ENCODE data around the gene PCSK4.

Gene PCSK4

GRCh38 chr19:1470305-1471009 lies 19.7 kb downstream of the PCSK4 start (continued):
- no peak for TF ChIP-seq ZNF169 (tag by site-specific recombination; IDR thresholded peaks at IDR 0.05)
- no peak for TF ChIP-seq HOXA7 (CRISPR knock-in tag; IDR thresholded peaks at IDR 0.05; ENCODE audit: borderline replicate concordance)
- TF ChIP-seq SCRT2 (tag by site-specific recombination; IDR thresholded peaks at IDR 0.05), result no peak
- TF ChIP-seq ZNF112 (tag by site-specific recombination; IDR thresholded peaks at IDR 0.05), result no peak
- 0 out of 2 replicates have a peak, but pooled peaks have one; percentile 16 for TF ChIP-seq ZFP37 (tag by site-specific recombination; IDR thresholded peaks at IDR 0.05)
- TF ChIP-seq ZBTB8A (tag by site-specific recombination; IDR thresholded peaks at IDR 0.05), result peak; percentile 90
- no peak for TF ChIP-seq ZNF138 (tag by site-specific recombination; IDR thresholded peaks at IDR 0.05; ENCODE audit: borderline replicate concordance)
- no peak for TF ChIP-seq ZNF366 (tag by site-specific recombination; conservative IDR thresholded peaks at IDR 0.05)
- TF ChIP-seq SP7 (tag by site-specific recombination; IDR thresholded peaks at IDR 0.05), result peak; percentile 97
- peak; percentile 85 for TF ChIP-seq ZNF561 (tag by site-specific recombination; IDR thresholded peaks at IDR 0.05; ENCODE audit: borderline replicate concordance)
- TF ChIP-seq ZNF776 (tag by site-specific recombination; IDR thresholded peaks at IDR 0.05; ENCODE audit: borderline replicate concordance), result no peak
- no peak; the same call in 1 of the 2 replicates for TF ChIP-seq ZFHX2 (tag by site-specific recombination; conservative IDR thresholded peaks at IDR 0.05)
- TF ChIP-seq ZNF280C (tag by site-specific recombination; IDR thresholded peaks at IDR 0.05), result no peak
- peak; percentile 60; the same call in 1 of the 2 replicates for TF ChIP-seq SP3 (tag by site-specific recombination; IDR thresholded peaks at IDR 0.05)
- TF ChIP-seq ZNF791 (tag by site-specific recombination; IDR thresholded peaks at IDR 0.05), result no peak
- 0 out of 2 replicates have a peak, but pooled peaks have one; percentile 32 for TF ChIP-seq ZNF2 (tag by site-specific recombination; IDR thresholded peaks at IDR 0.05)
- TF ChIP-seq ZNF394 (tag by site-specific recombination; IDR thresholded peaks at IDR 0.05; ENCODE audit: borderline replicate concordance), result no peak; the same call in 1 of the 2 replicates
- TF ChIP-seq HOXD13 (CRISPR knock-in tag; IDR thresholded peaks at IDR 0.05; ENCODE audit: borderline replicate concordance), result no peak
- TF ChIP-seq ZBTB49 (tag by site-specific recombination; IDR thresholded peaks at IDR 0.05; ENCODE audit: low read depth), result no peak
- no peak for TF ChIP-seq ZNF121 (tag by site-specific recombination; IDR thresholded peaks at IDR 0.05)
- peak; percentile 97 for TF ChIP-seq GLIS1 (tag by site-specific recombination; IDR thresholded peaks at IDR 0.05)
- no peak for TF ChIP-seq TRIM28 (IDR thresholded peaks at IDR 0.05; ENCODE audit: borderline replicate concordance, low read length)
- no peak for TF ChIP-seq ZNF521 (tag by site-specific recombination; IDR thresholded peaks at IDR 0.05)
- no peak for TF ChIP-seq ZNF555 (tag by site-specific recombination; conservative IDR thresholded peaks at IDR 0.05)
- TF ChIP-seq, protein P1, sequence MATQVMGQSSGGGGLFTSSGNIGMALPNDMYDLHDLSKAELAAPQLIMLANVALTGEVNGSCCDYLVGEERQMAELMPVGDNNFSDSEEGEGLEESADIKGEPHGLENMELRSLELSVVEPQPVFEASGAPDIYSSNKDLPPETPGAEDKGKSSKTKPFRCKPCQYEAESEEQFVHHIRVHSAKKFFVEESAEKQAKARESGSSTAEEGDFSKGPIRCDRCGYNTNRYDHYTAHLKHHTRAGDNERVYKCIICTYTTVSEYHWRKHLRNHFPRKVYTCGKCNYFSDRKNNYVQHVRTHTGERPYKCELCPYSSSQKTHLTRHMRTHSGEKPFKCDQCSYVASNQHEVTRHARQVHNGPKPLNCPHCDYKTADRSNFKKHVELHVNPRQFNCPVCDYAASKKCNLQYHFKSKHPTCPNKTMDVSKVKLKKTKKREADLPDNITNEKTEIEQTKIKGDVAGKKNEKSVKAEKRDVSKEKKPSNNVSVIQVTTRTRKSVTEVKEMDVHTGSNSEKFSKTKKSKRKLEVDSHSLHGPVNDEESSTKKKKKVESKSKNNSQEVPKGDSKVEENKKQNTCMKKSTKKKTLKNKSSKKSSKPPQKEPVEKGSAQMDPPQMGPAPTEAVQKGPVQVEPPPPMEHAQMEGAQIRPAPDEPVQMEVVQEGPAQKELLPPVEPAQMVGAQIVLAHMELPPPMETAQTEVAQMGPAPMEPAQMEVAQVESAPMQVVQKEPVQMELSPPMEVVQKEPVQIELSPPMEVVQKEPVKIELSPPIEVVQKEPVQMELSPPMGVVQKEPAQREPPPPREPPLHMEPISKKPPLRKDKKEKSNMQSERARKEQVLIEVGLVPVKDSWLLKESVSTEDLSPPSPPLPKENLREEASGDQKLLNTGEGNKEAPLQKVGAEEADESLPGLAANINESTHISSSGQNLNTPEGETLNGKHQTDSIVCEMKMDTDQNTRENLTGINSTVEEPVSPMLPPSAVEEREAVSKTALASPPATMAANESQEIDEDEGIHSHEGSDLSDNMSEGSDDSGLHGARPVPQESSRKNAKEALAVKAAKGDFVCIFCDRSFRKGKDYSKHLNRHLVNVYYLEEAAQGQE (tag by site-specific recombination; IDR thresholded peaks at IDR 0.05), result no peak
- TF ChIP-seq ZNF155 (tag by site-specific recombination; IDR thresholded peaks at IDR 0.05), result no peak
- peak; percentile 7; the same call in 1 of the 2 replicates for TF ChIP-seq KLF7 (tag by site-specific recombination; IDR thresholded peaks at IDR 0.05; ENCODE audit: borderline replicate concordance)
- no peak for TF ChIP-seq ZNF324 (tag by site-specific recombination; IDR thresholded peaks at IDR 0.05)
- no peak for TF ChIP-seq ZNF624 (tag by site-specific recombination; IDR thresholded peaks at IDR 0.05)
- no peak for TF ChIP-seq ZNF140 (tag by site-specific recombination; IDR thresholded peaks at IDR 0.05)

All from HEK293 (cell line).